Glutamatergic neuron (in vitro differentiated cells): ENCODE data around the gene TMEM232. TPM values are rescaled to one million over a fixed set of nuclear protein-coding genes. Genes with fewer than 3 reads are reported as not detected.
"Not testable (repeated sequence)": the region's sequence is repeated elsewhere in the genome, so short reads cannot be mapped to it uniquely, and the experiment has no call there.

Experiments
- DNase-seq: peaks from one replicate; pipeline ENCODE4 v3.0.0; 2022
- H3K27ac Mint-ChIP-seq: one replicate; pipeline ENCODE4 v1.8.0; 2020; ENCODE audit warnings: mild to moderate bottlenecking, mixed read lengths, inconsistent platforms; ENCODE audit not compliant: unreplicated experiment
- H3K27me3 Mint-ChIP-seq: one replicate; pipeline ENCODE4 v1.8.0; 2020; ENCODE audit warnings: mild to moderate bottlenecking, moderate library complexity, mixed read lengths, inconsistent platforms; ENCODE audit not compliant: unreplicated experiment
- H3K36me3 Mint-ChIP-seq: one replicate; pipeline ENCODE4 v1.8.0; 2020; ENCODE audit warnings: mild to moderate bottlenecking, mixed read lengths, inconsistent platforms; ENCODE audit not compliant: unreplicated experiment
- H3K4me1 Mint-ChIP-seq: one replicate; pipeline ENCODE4 v1.8.0; 2020; ENCODE audit warnings: mild to moderate bottlenecking, low read depth, mixed read lengths, inconsistent platforms; ENCODE audit not compliant: unreplicated experiment
- H3K4me3 Mint-ChIP-seq: one replicate; pipeline ENCODE4 v1.8.0; 2020; ENCODE audit warnings: mild to moderate bottlenecking, mixed read lengths, inconsistent platforms; ENCODE audit not compliant: unreplicated experiment
- H3K9me3 Mint-ChIP-seq: one replicate; pipeline ENCODE4 v1.8.0; 2020; ENCODE audit warnings: mild to moderate bottlenecking, moderate library complexity, mixed read lengths, inconsistent platforms; ENCODE audit not compliant: unreplicated experiment
- total RNA-seq: library from RNA; stranded (reverse); fragmentation: NEBNext Ultra II Directional; extraction: Animal tissue kit (Norgen Biotek cat#: 25700); gene quantifications from one replicate; pipeline ENCODE4 v1.2.1, GENCODE V29; 2021; ENCODE audit not compliant: unreplicated experiment
- TF ChIP-seq, protein P1 (sequence below): fragments of 200-600 bp; sonication (generic); IDR thresholded peaks from one replicate; pipeline ENCODE4 v1.5.0; 2021; ENCODE audit not compliant: partially characterized antibody, unreplicated experiment

TMEM232 gene
- total RNA-seq, 1 donor from 2014 or later, result 5.3 TPM

DNA sequence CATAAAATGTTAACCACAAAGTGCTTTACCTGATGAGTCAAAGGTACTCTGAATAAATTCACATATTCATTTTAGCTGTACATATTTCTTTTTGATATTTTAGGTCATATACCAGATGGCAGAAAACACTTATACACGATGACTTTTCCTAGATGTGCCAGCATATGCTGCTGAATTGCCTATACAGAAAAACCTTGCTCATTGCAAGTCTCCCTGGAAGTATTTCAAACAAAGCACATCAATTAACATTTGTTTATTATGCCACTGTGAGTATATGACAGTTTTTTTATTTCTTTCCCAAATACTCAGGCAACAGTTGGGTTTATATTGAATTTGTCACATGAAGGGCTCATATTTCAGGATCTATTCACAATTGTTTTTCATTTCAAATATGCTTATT lies 180.8 kb downstream of the TMEM232 start:
- H3K27ac Mint-ChIP-seq, result no peak overlapping the region
- no peak overlapping the region for H3K4me3 Mint-ChIP-seq
- H3K36me3 Mint-ChIP-seq, result no peaks in the 10 kb centered on the region
- TF ChIP-seq, protein P1, sequence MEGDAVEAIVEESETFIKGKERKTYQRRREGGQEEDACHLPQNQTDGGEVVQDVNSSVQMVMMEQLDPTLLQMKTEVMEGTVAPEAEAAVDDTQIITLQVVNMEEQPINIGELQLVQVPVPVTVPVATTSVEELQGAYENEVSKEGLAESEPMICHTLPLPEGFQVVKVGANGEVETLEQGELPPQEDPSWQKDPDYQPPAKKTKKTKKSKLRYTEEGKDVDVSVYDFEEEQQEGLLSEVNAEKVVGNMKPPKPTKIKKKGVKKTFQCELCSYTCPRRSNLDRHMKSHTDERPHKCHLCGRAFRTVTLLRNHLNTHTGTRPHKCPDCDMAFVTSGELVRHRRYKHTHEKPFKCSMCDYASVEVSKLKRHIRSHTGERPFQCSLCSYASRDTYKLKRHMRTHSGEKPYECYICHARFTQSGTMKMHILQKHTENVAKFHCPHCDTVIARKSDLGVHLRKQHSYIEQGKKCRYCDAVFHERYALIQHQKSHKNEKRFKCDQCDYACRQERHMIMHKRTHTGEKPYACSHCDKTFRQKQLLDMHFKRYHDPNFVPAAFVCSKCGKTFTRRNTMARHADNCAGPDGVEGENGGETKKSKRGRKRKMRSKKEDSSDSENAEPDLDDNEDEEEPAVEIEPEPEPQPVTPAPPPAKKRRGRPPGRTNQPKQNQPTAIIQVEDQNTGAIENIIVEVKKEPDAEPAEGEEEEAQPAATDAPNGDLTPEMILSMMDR, result no peak
- H3K4me1 Mint-ChIP-seq, result no peaks in the 10 kb centered on the region
- DNase-seq, result no peak
- H3K9me3 Mint-ChIP-seq, result peaks cover 2% of the 10 kb centered on the region
- no peaks in the 10 kb centered on the region for H3K27me3 Mint-ChIP-seq

DNA sequence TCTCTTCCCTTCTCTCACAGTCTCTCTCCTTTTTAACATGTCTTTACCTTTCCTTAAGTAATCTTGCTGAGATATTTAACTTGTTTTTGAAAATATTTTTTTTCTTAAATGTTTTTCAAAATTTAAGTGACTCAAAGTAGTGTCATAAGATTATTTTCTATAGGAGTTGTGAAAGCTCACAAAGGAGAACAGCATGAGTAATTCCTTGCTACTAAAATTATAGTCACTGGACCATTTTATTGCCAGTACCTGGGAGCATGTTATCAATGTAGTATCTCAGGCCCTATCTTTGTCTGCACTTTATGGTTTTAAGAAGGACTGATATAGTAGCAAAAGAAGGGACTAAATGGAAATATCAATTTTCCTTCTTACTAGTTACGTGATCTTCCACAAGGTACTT lies 181.9 kb downstream of the TMEM232 start:
- H3K27ac Mint-ChIP-seq, result no peak overlapping the region
- no peak overlapping the region for H3K4me3 Mint-ChIP-seq
- no peaks in the 10 kb centered on the region for H3K36me3 Mint-ChIP-seq
- H3K9me3 Mint-ChIP-seq, result peaks cover 2% of the 10 kb centered on the region
- TF ChIP-seq, protein P1, result no peak
- H3K27me3 Mint-ChIP-seq, result no peaks in the 10 kb centered on the region
- no peak for DNase-seq
- H3K4me1 Mint-ChIP-seq, result no peaks in the 10 kb centered on the region

DNA sequence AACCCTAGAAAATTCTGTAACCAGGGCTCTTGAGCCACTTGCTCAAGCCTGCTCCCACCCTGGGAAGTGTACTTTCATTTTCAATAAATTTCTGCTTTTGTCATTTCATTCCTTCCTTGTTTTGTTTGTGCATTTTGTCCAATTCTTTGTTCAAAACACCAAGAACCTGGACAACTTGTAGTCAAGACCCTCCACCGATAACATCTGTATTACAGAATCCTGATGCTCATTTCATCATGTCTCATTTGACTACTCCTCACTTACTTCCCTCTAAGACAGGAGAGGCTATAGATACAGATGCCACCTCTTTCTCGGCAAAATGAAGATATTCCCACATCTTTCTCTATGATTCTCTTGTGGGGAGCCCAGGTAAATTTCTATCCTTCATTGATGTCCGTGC lies 183.5 kb downstream of the TMEM232 start:
- no peak for DNase-seq
- Mint-ChIP-seq H3K36me3 (no peaks in the 10 kb centered on the region), H3K4me1 (no peaks in the 10 kb centered on the region), H3K27me3 (no peaks in the 10 kb centered on the region), H3K9me3 (peaks cover 2% of the 10 kb centered on the region), H3K4me3 (no peak overlapping the region), H3K27ac (no peak overlapping the region)
- TF ChIP-seq, protein P1, result no peak

DNA sequence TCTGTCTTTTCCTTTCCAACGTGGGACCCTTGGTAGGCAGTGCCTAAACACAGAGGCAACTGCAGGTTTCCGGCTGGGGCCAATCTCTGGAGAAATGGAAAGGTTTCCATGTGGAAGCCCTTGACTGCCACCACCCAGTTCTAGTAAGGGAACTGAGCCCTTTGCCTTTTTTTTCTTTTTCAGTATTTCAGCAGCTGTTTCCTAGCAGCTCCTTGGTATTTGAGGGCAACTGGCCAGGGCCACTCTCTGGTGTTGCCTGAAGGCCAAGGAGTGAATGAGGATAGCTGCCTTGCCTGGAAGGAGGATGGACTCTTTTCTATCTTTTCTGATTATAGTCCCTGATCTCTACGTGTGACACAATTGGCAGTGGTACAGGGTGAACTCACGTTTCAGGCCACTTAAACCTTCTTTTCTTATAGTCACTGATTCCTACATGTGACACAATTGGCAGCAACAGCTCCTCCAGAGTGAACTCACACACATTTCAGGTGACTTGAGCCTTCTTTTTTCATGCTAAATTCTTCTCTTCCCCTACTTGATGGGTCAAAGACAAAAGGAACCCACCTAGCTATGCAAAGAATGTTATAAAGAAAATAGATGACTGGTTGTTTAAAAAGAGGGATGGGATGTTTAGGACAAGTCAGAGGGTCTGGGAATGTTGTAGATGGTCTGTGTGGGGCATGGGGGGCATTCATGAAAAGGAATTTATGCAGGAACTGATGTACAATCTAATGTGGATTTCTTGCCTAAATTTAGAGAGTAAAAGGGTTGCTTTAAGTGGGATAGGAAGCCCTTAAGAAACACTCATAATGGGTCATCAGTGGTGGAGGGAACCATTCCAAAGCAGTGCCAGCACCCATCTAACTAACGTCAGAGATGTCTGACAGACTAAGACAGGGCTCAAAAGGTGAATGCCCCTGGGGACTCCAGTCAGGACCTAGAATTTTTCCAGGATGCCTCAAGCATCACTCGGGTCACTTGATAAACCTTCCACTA lies 190.1 kb downstream of the TMEM232 start:
- Mint-ChIP-seq H3K9me3 (no peaks in the 10 kb centered on the region), H3K27ac (no peak overlapping the region), H3K4me1 (no peaks in the 10 kb centered on the region), H3K27me3 (no peaks in the 10 kb centered on the region), H3K36me3 (no peaks in the 10 kb centered on the region), H3K4me3 (no peak overlapping the region)
- TF ChIP-seq, protein P1, result no peak
- no peak for DNase-seq

DNA sequence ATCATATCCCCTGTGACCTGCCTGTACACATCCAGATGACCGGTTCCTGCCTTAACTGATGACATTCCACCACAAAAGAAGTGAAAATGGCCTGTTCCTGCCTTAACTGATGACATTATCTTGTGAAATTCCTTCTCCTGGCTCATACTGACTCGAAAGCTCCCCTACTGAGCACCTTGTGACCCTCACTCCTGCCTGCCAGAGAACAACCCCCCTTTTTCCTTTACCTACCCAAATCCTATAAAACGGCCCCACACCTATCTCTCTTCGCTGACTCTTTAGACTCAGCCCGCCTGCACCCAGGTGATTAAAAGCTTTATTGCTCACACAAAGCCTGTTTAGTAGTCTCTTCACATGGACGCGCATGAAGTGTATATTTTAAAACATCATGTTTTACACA lies 191.3 kb downstream of the TMEM232 start:
- DNase-seq, H3K4me1 Mint-ChIP-seq, H3K27ac Mint-ChIP-seq, H3K9me3 Mint-ChIP-seq, H3K36me3 Mint-ChIP-seq, H3K4me3 Mint-ChIP-seq, H3K27me3 Mint-ChIP-seq: not testable (repeated sequence)
